Large intestine (tissue), 3 donors: ENCODE measurements around the gene CATSPER3. TPM values are rescaled to one million over a fixed set of nuclear protein-coding genes. Genes with fewer than 3 reads are reported as not detected.

ENCODE experiments used
- DNase-seq, 2 donors: peaks; one replicate each; pipeline versions ENCODE4 v3.0.0 to v3.0.0-alpha.2; 2013
- H3K27ac ChIP-seq: one replicate; pipeline ENCODE4 v1.5.1; 2013; ENCODE audit warnings: low read length
- H3K27me3 ChIP-seq: 2 replicates; pipeline ENCODE4 v1.6.1; 2013; ENCODE audit warnings: low read length; ENCODE audit not compliant: control insufficient read depth, insufficient read depth
- H3K36me3 ChIP-seq: 2 replicates; pipeline ENCODE4 v1.6.1; 2013; ENCODE audit warnings: low read length; ENCODE audit not compliant: control insufficient read depth, insufficient read depth
- H3K4me1 ChIP-seq: one replicate; pipeline ENCODE4 v1.6.1; 2013; ENCODE audit warnings: low read length; ENCODE audit not compliant: control insufficient read depth, insufficient read depth
- H3K4me3 ChIP-seq: one replicate; pipeline ENCODE4 v1.5.1; 2013; ENCODE audit warnings: low read length
- H3K9me3 ChIP-seq: one replicate; pipeline ENCODE4 v1.6.1; 2013; ENCODE audit warnings: mild to moderate bottlenecking, low read depth, low read length, moderate library complexity; ENCODE audit not compliant: control insufficient read depth
- WGBS: methylation state at CpG from one replicate; pipeline ENCODE4 v1.1.5; 2013; ENCODE audit warnings: low lambda C conversion rate; ENCODE audit not compliant: insufficient coverage; 5-methylcytosine and 5-hydroxymethylcytosine counted together
- polyA plus RNA-seq: library from polyadenylated mRNA; unstranded; fragments of 120-200 nt; gene quantifications from one replicate; pipeline ENCODE4 v1.2.1, GENCODE V29; 2013

CATSPER3 gene
- polyA plus RNA-seq, 1 donor, result 1.4 TPM

DNA sequence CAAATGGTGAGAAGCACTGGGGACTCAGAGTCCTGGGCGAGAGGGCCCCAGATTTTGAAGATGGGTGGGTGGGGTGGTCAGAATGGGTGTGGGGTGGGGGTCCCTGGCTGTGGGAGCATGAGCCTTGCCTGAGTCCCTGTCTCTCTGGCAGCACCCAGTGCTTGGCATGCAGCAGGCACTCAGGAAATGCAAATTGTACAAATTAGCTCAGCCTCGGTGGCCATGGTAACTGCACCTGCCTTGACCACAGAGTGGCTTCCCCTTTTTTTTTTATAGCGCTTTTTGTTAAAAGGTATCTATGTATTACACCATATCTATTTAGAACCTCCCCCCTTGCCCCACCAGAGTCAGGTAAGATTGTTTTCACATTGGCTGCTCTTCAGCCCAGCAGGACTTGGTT is 85.6 kb downstream of the CATSPER3 start:
- H3K27me3 ChIP-seq, result peaks cover 52% of the 10 kb centered on the region
- H3K9me3 ChIP-seq, result peaks cover 6% of the 10 kb centered on the region
- no peak overlapping the region for H3K27ac ChIP-seq
- H3K4me1 ChIP-seq, result peaks cover 12% of the 10 kb centered on the region
- no peak for DNase-seq
- no peaks in the 10 kb centered on the region for H3K36me3 ChIP-seq
- WGBS, result no CpG with 5 or more reads among the region's 3 CpGs
- no peak overlapping the region for H3K4me3 ChIP-seq

GRCh38 chr5:135053989-135054388 is 86.3 kb downstream of the CATSPER3 start:
- H3K4me3 ChIP-seq, result no peak overlapping the region
- DNase-seq, result peak in 1 of 2 donors; percentile 18
- no peak overlapping the region for H3K27ac ChIP-seq
- peaks cover 6% of the 10 kb centered on the region for H3K9me3 ChIP-seq
- peaks cover 50% of the 10 kb centered on the region for H3K27me3 ChIP-seq
- no peaks in the 10 kb centered on the region for H3K36me3 ChIP-seq
- WGBS, result 20% methylated on average over 1 of the region's 8 CpGs
- peaks cover 12% of the 10 kb centered on the region for H3K4me1 ChIP-seq

DNA sequence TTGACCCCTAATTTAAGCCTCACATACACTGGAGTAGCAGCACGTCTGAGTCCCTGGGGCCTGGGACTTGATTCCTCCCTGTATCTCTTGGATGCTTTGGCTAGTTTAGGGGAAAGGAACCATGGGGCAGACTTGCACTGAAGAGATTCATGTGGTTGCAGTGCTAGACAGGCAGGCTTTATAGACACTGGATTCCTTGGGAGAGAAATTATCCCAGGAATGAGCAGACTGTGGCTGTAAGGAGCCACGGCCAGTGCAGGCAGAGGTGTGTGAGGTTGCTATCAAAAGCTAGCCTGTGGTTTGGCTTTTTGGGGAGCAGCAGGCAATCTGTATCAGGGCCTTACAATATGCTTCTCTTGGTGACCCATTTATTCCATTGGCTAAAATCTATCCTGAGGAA is 86.8 kb downstream of the CATSPER3 start:
- DNase-seq, result no peak
- WGBS, result no CpG with 5 or more reads among the region's 2 CpGs
- no peak overlapping the region for H3K27ac ChIP-seq
- H3K9me3 ChIP-seq, result peaks cover 6% of the 10 kb centered on the region
- H3K27me3 ChIP-seq, result peaks cover 45% of the 10 kb centered on the region
- no peaks in the 10 kb centered on the region for H3K36me3 ChIP-seq
- no peak overlapping the region for H3K4me3 ChIP-seq
- H3K4me1 ChIP-seq, result peaks cover 12% of the 10 kb centered on the region

- H3K36me3 ChIP-seq, result no peaks in the 10 kb centered on the region
- no CpG with 5 or more reads among the region's 5 CpGs for WGBS
- peaks cover 37% of the 10 kb centered on the region for H3K27me3 ChIP-seq
- DNase-seq, result no peak
- peaks cover 12% of the 10 kb centered on the region for H3K4me1 ChIP-seq
- H3K27ac ChIP-seq, result no peak overlapping the region
- H3K4me3 ChIP-seq, result no peak overlapping the region
- peaks cover 2% of the 10 kb centered on the region for H3K9me3 ChIP-seq
Measured at GRCh38 chr5:135055396-135055795, 87.7 kb downstream of the CATSPER3 start.

GRCh38 chr5:135056316-135057030 is 88.8 kb downstream of the CATSPER3 start:
- H3K4me1 ChIP-seq, result peaks cover 9% of the 10 kb centered on the region
- no peak overlapping the region for H3K4me3 ChIP-seq
- H3K36me3 ChIP-seq, result no peaks in the 10 kb centered on the region
- H3K9me3 ChIP-seq, result no peaks in the 10 kb centered on the region
- H3K27ac ChIP-seq, result no peak overlapping the region
- no CpG with 5 or more reads among the region's 8 CpGs for WGBS
- peaks cover 26% of the 10 kb centered on the region for H3K27me3 ChIP-seq
- no peak for DNase-seq

- WGBS, result no CpG with 5 or more reads among the region's 2 CpGs
- Histone ChIP-seq H3K27ac (no peak overlapping the region), H3K9me3 (no peaks in the 10 kb centered on the region), H3K4me1 (peaks cover 4% of the 10 kb centered on the region), H3K36me3 (no peaks in the 10 kb centered on the region), H3K4me3 (no peak overlapping the region), H3K27me3 (peaks cover 20% of the 10 kb centered on the region)
- no peak for DNase-seq
Measured at GRCh38 chr5:135057233-135057632, 89.5 kb downstream of the CATSPER3 start.

DNA sequence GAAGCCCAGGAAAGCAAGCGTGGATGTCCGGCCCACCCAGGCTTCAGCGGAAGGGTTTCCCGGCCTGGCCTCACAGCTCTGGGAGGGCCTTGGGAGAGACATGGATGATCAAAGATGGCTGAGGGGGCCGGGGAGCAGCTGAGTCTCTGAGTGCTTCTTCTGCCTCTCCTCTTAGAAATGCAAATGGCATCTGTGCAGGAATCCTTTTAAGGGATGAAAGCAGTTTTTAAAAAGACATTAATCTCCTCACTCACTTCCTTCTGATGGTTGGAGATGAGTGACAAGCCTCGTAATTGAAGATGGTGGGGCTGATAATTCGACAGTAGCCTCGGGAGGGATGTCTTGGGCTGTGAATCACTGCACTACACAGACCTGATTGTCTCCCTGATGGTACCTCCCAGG is 90.6 kb downstream of the CATSPER3 start:
- Histone ChIP-seq H3K4me3 (no peak overlapping the region), H3K27me3 (peaks cover 15% of the 10 kb centered on the region), H3K36me3 (no peaks in the 10 kb centered on the region), H3K27ac (no peak overlapping the region), H3K4me1 (peaks cover 4% of the 10 kb centered on the region), H3K9me3 (no peaks in the 10 kb centered on the region)
- DNase-seq, result no peak
- WGBS, result no CpG with 5 or more reads among the region's 8 CpGs

DNA sequence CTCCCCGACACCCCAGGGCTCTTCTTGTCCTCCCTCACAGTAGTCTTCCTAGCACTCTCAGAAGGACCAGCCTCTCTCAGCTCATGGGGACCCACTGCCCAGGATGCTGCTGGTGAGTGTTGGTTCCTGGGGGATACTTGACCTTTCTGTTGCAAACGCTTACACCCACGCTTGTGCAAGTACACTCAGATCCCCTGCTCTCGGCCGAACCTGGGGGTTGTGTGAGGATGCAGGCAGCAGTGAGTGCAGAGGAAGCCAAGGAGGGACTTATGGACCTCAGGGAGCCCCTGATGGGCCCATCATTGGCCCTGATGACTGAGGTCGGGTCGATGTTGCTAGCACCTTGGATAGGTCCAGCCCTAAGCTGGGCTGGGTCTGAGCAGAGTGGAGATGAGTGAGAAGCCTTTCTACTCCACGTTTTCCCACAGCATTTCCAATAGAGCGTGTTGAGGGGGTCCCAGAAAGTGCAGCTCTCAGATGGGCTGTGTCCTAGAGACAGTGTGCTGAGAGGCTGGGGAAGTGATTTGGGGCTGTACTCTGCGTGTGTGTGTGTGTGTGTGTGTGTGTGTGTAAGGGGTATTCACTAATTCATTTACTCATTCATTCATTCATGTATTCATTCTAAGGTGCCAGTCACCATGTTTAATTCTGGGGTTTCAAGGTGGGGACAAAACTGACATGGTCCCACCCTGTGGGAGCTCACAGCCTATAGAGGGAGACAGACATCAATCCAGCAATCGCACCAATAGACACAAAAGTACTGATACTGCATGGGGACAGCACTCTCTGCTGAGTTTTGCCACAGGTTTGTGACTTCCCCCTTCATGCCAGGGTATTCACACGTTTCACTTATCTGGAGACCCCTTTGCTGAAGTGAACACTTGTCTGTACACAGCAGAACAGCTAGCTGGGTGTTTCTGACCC is 91.6 kb downstream of the CATSPER3 start:
- Histone ChIP-seq H3K4me1 (no peaks in the 10 kb centered on the region), H3K27me3 (peaks cover 8% of the 10 kb centered on the region), H3K27ac (no peak overlapping the region), H3K9me3 (no peaks in the 10 kb centered on the region), H3K36me3 (no peaks in the 10 kb centered on the region), H3K4me3 (no peak overlapping the region)
- DNase-seq, result no peak
- WGBS, result no CpG with 5 or more reads among the region's 12 CpGs

DNA sequence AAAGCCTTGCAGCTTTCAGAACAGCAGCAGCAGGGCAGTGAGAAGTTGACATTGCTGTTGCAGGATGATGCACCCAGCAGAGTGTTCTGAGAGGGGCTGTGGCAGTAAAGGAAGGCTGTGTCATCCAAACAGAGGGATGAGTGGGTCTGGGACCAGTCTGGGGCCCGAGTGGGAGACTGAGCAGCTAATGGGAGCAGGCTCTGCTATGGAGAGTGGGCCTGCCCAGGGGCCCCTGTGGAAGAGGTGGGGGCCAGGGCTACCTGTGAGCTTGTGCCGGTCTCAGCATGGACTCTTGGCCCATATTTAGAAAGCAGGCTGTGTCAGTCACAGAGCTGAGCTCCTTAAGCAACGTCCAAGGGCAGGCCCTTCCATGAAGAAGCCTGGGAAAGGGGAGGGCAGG is 92.3 kb downstream of the CATSPER3 start:
- DNase-seq, result no peak
- no peak overlapping the region for H3K4me3 ChIP-seq
- no peaks in the 10 kb centered on the region for H3K4me1 ChIP-seq
- H3K36me3 ChIP-seq, result no peaks in the 10 kb centered on the region
- peaks cover 6% of the 10 kb centered on the region for H3K27me3 ChIP-seq
- H3K9me3 ChIP-seq, result no peaks in the 10 kb centered on the region
- WGBS, result no CpG with 5 or more reads among the region's 3 CpGs
- H3K27ac ChIP-seq, result no peak overlapping the region

DNA sequence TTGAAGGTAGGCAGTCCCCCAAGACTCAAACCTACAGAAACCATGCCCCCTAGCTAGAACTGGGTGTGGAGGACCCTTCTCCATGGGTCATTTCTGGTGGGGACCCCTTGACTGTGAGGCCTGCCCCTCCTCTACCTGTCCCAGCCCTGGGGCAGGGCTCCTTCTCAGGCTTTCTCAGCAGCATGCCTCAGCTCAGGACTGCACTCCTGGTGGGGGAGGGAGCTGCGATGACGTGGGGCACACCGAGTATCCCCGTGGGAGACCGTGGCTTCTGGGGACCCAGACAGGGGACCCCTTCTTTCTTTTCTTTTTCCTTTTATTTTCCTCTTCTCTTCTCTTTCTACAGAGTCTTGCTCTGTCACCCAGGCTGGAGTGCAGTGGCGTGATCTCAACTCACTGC is 93.3 kb downstream of the CATSPER3 start:
- WGBS, result no CpG with 5 or more reads among the region's 6 CpGs
- H3K4me1 ChIP-seq, result no peaks in the 10 kb centered on the region
- no peak overlapping the region for H3K4me3 ChIP-seq
- H3K9me3 ChIP-seq, result no peaks in the 10 kb centered on the region
- H3K27me3 ChIP-seq, result peaks cover 4% of the 10 kb centered on the region
- H3K27ac ChIP-seq, result no peak overlapping the region
- no peaks in the 10 kb centered on the region for H3K36me3 ChIP-seq
- DNase-seq, result no peak
